A549 (cell line): Measurements from ENCODE around the gene BEND2. TPM values are rescaled to one million over a fixed set of nuclear protein-coding genes. Genes with fewer than 3 reads are reported as not detected.
"Not testable (repeated sequence)": the region's sequence is repeated elsewhere in the genome, so short reads cannot be mapped to it uniquely, and the experiment has no call there.

Source experiments
- ATAC-seq, 2 experiments: fragments of 200-7000 bp in 1 of 2; fragments of >200 bp in 1 of 2; cut with Nextera tagmentation in 1 of 2; cut with Tn5 transposase in 1 of 2; 3 replicates each; pipeline versions ENCODE4 v1.8.0 to v1.9.1; 2018 to 2020; ENCODE audit warnings: mild to moderate bottlenecking in 1 of 2, moderate library complexity in 1 of 2
- CTCF ChIA-PET: fragments of 300-600 bp; sonication (Branson Sonifier 250); formaldehyde crosslinking; extraction: SDS; loops from one replicate; lab custom pipeline; 2021; ENCODE audit warnings: antibody characterized with exemption, inconsistent platforms; lab: Yijun Ruan, JAX
- POLR2A ChIA-PET: fragments of 350-600 bp; formaldehyde crosslinking; extraction: SDS; loops from one replicate; lab custom pipeline; 2021; ENCODE audit warnings: antibody characterized with exemption, inconsistent platforms; lab: Yijun Ruan, JAX
- DNase-seq, 2 experiments: peaks; one replicate each; pipeline versions ENCODE4 v3.0.0 to v3.0.0-alpha.2; 2011 to 2016; ENCODE audit warnings: low read depth in 1 of 2, low spot score in 1 of 2
- FAIRE-seq: peaks from 2 replicates; lab custom pipeline; 2011; peaks lifted over from hg19 to GRCh38; lab: Jason Lieb, UNC
- H3K27ac ChIP-seq, 2 experiments: fragments of >200 bp; sonication (Bioruptor Twin); formaldehyde crosslinking; 3 replicates each; pipeline ENCODE4 v1.5.1; 2016 to 2017
- H3K4me1 ChIP-seq: fragments of >200 bp; sonication (Bioruptor Twin); formaldehyde crosslinking; 3 replicates; pipeline ENCODE4 v1.6.1; 2016
- H3K4me2 ChIP-seq: fragments of >200 bp; sonication (Bioruptor Twin); formaldehyde crosslinking; 3 replicates; pipeline ENCODE4 v1.6.1; 2016
- H3K4me3 ChIP-seq: fragments of >200 bp; sonication (Bioruptor Twin); formaldehyde crosslinking; 3 replicates; pipeline ENCODE4 v1.5.1; 2016
- H3K9me3 ChIP-seq: fragments of >200 bp; sonication (Bioruptor Twin); formaldehyde crosslinking; 3 replicates; pipeline ENCODE4 v1.6.1; 2016
- CBX2 ChIP-seq: fragments of 200-600 bp; sonication (generic); IDR thresholded peaks from 2 replicates; pipeline ENCODE4 v1.6.1; 2016; ENCODE audit warnings: low read depth, mild to moderate bottlenecking, borderline replicate concordance
- CBX8 ChIP-seq: fragments of 200-600 bp; sonication (generic); IDR thresholded peaks from 2 replicates; pipeline ENCODE4 v1.6.1; 2016
- CHD4 ChIP-seq: fragments of 200-600 bp; sonication (generic); IDR thresholded peaks from 2 replicates; pipeline ENCODE4 v1.6.1; 2016; ENCODE audit warnings: antibody characterized with exemption, mild to moderate bottlenecking, borderline replicate concordance
- EHF ChIP-seq: fragments of 250-450 bp; sonication (Bioruptor Pico); IDR thresholded peaks from 2 replicates; pipeline ENCODE4 v1.5.0; 2020; ENCODE audit warnings: mild to moderate bottlenecking
- HEYL ChIP-seq: fragments of 250-450 bp; sonication (Bioruptor Pico); IDR thresholded peaks from 2 replicates; pipeline ENCODE4 v1.8.0; 2021; ENCODE audit warnings: mild to moderate bottlenecking, moderate library complexity
- JUN ChIP-seq, 2 experiments: fragments of >200 bp; sonication (Bioruptor Twin); formaldehyde crosslinking; IDR thresholded peaks; 2 replicates in 1 of 2; 3 replicates in 1 of 2; pipeline ENCODE4 v1.6.1; 2016 to 2017
- KDM1A ChIP-seq: fragments of 200-600 bp; sonication (generic); IDR thresholded peaks from 2 replicates; pipeline ENCODE4 v1.6.1; 2016; ENCODE audit warnings: low read depth, mild to moderate bottlenecking
- MAZ ChIP-seq: fragments of 150-350 bp; IDR thresholded peaks from 2 replicates; pipeline ENCODE4 v1.6.1; 2014; ENCODE audit warnings: antibody characterized with exemption, low read depth, low read length, borderline replicate concordance
- RARB ChIP-seq: fragments of 250-450 bp; sonication (Bioruptor Pico); IDR thresholded peaks from 2 replicates; pipeline ENCODE4 v1.8.0; 2021; ENCODE audit warnings: mild to moderate bottlenecking, moderate library complexity
- RNF2 ChIP-seq: fragments of 200-600 bp; sonication (generic); IDR thresholded peaks from 2 replicates; pipeline ENCODE4 v1.6.1; 2016; ENCODE audit warnings: low read depth, mild to moderate bottlenecking, antibody characterized with exemption, moderate library complexity, borderline replicate concordance
- SREBF2 ChIP-seq: fragments of 450-650 bp; IDR thresholded peaks from 2 replicates; pipeline ENCODE4 v1.6.1; 2014; ENCODE audit warnings: mild to moderate bottlenecking, moderate library complexity
- ZC3H11A ChIP-seq: fragments of 450-650 bp; IDR thresholded peaks from 2 replicates; pipeline ENCODE4 v1.6.1; 2014; ENCODE audit warnings: antibody characterized with exemption, mild to moderate bottlenecking
- ZNF302 ChIP-seq: fragments of 250-450 bp; sonication (Bioruptor Pico); IDR thresholded peaks from 2 replicates; pipeline ENCODE4 v1.9.0; 2021; ENCODE audit warnings: inconsistent platforms, mild to moderate bottlenecking, moderate library complexity
- WGBS: methylation state at CpG from one replicate; pipeline ENCODE4 v1.1.6; 2017; ENCODE audit errors: missing lambda C conversion rate; 5-methylcytosine and 5-hydroxymethylcytosine counted together
- polyA plus RNA-seq, 4 experiments: library from polyadenylated mRNA; depleted of rRNA in 3 of 4; stranded (reverse); fragments of >200 nt; fragmentation: RNase III in 1 of 4; extraction: RNeasy Plus Mini Kit Qiagen cat#74134 plus additional on column Dnase treatment in 1 of 4; gene quantifications; 2 replicates in 3 of 4; 3 replicates in 1 of 4; pipeline ENCODE4 v1.2.3, GENCODE V29; 2011 to 2017
- TF ChIP-seq, protein P1 (sequence below): fragments of 200-600 bp; sonication (generic); IDR thresholded peaks from 2 replicates; pipeline ENCODE4 v1.6.1; 2016; ENCODE audit warnings: antibody characterized with exemption, mild to moderate bottlenecking, moderate library complexity
- TF ChIP-seq, protein P2 (sequence below): IDR thresholded peaks from 2 replicates; pipeline ENCODE4 v1.6.1; 2012

The BEND2 gene
- polyA plus RNA-seq, 2 of the 4 experiments (the other 2 are of a cell fraction): not detected

DNA sequence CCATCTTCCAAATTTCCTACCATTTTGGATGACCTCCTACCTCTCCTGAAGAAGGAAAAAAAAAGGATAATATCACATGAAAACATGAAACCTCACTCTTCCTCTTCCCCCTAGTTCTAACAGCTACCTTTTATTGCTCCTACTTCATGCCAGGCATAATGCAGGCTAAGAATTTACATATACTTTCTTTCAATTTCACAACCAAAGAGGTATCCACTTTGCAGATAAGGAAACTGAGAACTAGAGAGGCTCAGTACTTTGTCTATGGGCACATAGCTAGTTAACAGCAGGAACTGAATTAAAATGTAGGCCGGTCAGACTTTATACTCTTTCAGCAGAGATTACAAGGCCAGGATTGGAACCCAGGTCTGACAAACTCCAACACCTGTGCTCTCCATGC lies 34.4 kb upstream of the BEND2 start (continued):
- TF ChIP-seq HEYL (CRISPR knock-in tag): no peak
- TF ChIP-seq, protein P1, sequence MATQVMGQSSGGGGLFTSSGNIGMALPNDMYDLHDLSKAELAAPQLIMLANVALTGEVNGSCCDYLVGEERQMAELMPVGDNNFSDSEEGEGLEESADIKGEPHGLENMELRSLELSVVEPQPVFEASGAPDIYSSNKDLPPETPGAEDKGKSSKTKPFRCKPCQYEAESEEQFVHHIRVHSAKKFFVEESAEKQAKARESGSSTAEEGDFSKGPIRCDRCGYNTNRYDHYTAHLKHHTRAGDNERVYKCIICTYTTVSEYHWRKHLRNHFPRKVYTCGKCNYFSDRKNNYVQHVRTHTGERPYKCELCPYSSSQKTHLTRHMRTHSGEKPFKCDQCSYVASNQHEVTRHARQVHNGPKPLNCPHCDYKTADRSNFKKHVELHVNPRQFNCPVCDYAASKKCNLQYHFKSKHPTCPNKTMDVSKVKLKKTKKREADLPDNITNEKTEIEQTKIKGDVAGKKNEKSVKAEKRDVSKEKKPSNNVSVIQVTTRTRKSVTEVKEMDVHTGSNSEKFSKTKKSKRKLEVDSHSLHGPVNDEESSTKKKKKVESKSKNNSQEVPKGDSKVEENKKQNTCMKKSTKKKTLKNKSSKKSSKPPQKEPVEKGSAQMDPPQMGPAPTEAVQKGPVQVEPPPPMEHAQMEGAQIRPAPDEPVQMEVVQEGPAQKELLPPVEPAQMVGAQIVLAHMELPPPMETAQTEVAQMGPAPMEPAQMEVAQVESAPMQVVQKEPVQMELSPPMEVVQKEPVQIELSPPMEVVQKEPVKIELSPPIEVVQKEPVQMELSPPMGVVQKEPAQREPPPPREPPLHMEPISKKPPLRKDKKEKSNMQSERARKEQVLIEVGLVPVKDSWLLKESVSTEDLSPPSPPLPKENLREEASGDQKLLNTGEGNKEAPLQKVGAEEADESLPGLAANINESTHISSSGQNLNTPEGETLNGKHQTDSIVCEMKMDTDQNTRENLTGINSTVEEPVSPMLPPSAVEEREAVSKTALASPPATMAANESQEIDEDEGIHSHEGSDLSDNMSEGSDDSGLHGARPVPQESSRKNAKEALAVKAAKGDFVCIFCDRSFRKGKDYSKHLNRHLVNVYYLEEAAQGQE: no peak
- no peak for TF ChIP-seq KDM1A
- no peak for TF ChIP-seq RARB (CRISPR knock-in tag)
- no peak for TF ChIP-seq EHF (CRISPR knock-in tag)

DNA sequence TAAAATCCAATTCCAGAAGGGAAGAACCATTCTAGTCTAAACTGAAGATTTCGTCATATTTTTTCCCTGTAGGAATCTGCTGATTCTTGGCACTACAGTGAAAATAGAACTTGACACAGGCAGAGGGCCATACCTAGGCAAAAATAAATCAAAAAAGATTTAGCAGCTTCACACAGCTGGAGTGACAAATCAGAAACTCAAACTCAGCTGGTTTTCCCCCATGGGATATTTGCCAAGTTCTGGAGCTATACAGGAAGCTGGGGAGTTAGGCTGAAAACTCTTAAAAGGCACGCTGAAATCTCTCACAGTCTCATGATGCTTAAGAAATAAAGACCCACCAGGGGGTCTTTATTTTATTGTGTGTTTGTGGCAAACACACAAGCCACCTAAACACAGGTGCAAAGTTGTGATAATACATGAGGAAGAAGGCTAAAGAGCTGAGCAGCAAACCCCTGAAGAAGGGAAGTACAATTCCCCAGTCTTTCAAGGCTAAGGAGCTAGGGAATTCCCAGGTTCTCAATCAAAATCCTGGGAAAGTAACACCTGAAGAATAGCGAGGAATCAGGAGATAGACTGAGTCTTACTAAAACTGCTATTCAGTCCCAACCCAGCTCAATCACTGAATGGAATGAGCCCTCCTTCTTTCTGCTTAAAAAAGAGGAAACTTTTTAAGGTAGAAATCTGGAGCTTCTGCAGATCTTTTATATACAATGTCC lies 32.1 kb upstream of the BEND2 start:
- ATAC-seq (no peak), DNase-seq (no peak), FAIRE-seq (peak; percentile 63)
- 62% methylated on average over 3 of the region's 3 CpGs for WGBS
- H3K9me3 ChIP-seq: no peaks in the 10 kb centered on the region
- TF ChIP-seq RNF2 (no peak), CBX2 (no peak), CBX8 (no peak), CHD4 (no peak), SREBF2 (no peak), MAZ (no peak), ZC3H11A (no peak), ZNF302 (CRISPR knock-in tag) (no peak), EHF (CRISPR knock-in tag) (no peak), RARB (CRISPR knock-in tag) (no peak), JUN (IDR thresholded peaks at IDR 0.05) (no peak), HEYL (CRISPR knock-in tag) (no peak)
- TF ChIP-seq, protein P2, sequence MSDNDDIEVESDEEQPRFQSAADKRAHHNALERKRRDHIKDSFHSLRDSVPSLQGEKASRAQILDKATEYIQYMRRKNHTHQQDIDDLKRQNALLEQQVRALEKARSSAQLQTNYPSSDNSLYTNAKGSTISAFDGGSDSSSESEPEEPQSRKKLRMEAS: no peak
- TF ChIP-seq, protein P1: no peak
- POLR2A ChIA-PET: no interaction called here
- no peak overlapping the region for H3K4me2 ChIP-seq
- H3K4me1 ChIP-seq: 0 out of 3 replicates have a peak, but pooled peaks cover 3% of the 10 kb centered on the region
- no peak overlapping the region for H3K27ac ChIP-seq
- no peak overlapping the region for H3K4me3 ChIP-seq
- CTCF ChIA-PET: no interaction called here

DNA sequence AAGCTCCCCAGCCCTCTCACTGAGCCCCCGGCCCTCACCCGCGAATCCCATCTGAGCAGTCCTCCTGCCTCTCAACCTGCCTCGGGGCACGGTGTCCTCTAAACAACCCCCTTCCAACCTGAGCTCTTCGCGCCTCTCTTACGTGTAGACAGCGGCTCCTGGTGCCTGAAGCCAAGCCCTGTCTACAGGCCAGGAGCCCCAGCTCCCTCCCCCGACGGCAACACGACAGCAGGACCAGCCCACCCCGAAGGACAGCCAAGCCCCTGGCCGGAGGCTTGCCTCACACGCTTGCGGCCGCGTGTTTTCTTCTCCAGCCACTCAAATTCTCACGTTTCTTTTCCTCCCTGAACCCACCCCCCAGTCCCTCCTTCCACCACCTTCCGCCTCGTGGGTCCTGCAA lies 9.0 kb upstream of the BEND2 start:
- H3K4me1 ChIP-seq, H3K9me3 ChIP-seq, ATAC-seq, POLR2A ChIA-PET, H3K27ac ChIP-seq, H3K4me2 ChIP-seq, DNase-seq, CTCF ChIA-PET, FAIRE-seq, H3K4me3 ChIP-seq: not testable (repeated sequence)
- 67% methylated on average over 18 of the region's 21 CpGs for whole genome bisulfite sequencing
